ENCODE data around the gene CC2D2A. TPM values are rescaled to one million over a fixed set of nuclear protein-coding genes. Genes with fewer than 3 reads are reported as not detected.

Gene CC2D2A
- total RNA-seq = 3.3 TPM
- 3.5 TPM for polyA plus RNA-seq
- long read RNA-seq, donor 1 = 0 reads
- long read RNA-seq, donor 2 = 0 reads
- long read RNA-seq, donor 3, partial matches to known transcripts = 0 of 1 reads
- long read RNA-seq, donor 3, other reads (novel, unspliced or antisense) = 0 of 1 reads
- long read RNA-seq, donor 4, partial matches to known transcripts = 0 of 1 reads
- long read RNA-seq, donor 4, other reads (novel, unspliced or antisense) = 0 of 1 reads
- long read RNA-seq, donor 5, partial matches to known transcripts = 7 of 8 reads
- long read RNA-seq, donor 5, other reads (novel, unspliced or antisense) = 0 of 8 reads
- long read RNA-seq, donor 6, partial matches to known transcripts = 38 of 67 reads
- long read RNA-seq, donor 6, other reads (novel, unspliced or antisense) = 29 of 67 reads
- long read RNA-seq, donor 7, partial matches to known transcripts = 0 of 1 reads
- long read RNA-seq, donor 7, other reads (novel, unspliced or antisense) = 0 of 1 reads
- long read RNA-seq, donor 8 = 0 reads
- long read RNA-seq, donor 9, partial matches to known transcripts = 0 of 8 reads
- long read RNA-seq, donor 9, other reads (novel, unspliced or antisense) = 7 of 8 reads
- long read RNA-seq, donor 10 = 0 reads

DNA sequence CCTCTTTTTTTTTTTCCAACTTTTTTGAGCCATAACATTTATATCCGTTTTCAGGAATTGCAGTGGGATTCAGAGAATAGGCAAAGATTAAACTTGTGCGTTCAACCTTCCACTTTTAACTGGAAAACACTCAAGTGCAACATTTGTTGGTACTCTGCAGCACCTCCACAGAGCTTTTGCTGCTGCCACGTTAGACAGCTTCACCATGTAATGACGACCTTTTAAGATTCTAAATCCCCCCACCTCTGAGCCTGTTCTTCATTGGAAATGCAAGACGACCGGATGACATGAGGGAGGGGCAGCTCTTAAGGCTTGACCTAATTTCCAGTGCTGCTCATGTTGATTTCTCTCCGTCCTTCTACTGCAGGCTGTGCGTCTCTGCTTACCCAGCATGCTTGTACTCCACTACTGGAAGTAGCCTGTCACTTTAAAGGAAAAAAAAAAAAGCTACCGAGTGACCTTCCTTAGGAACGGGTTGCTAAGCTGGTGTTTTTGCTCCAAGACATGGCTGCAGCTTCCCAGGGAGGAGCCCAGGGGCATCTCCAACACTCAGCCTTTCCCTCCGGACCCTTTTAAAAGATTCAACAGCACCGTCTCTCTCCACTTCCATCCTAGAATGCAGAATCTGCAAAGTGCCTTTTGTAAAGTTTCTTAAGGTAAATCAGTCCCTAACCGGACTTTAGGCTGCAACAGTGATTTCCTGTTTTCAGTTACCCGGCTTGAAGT is at the start of gene CC2D2A:
Gene CC2D2A (plus strand): TSS at position 481 of the 726 bp plus-strand sequence. CDS start 6,051 bp downstream, outside the sequence.
- WGBS = 21% methylated on average over 14 of the region's 14 CpGs
- Histone ChIP-seq H3K4me1 (ENCODE audit: control insufficient read depth in 2 of 2, insufficient read depth in 2 of 2, low read length in 2 of 2) (peaks cover 0 to 7% of the 10 kb centered on the region in 2 donors), H3K27ac (ENCODE audit: low read depth in 1 of 2, low read length in 1 of 2) (no peak within 1 kb of the TSS), H3K9me3 (ENCODE audit: control insufficient read depth in 2 of 2, insufficient read depth in 1 of 2, low read length in 1 of 2) (no peaks in the 10 kb centered on the region), H3K4me3 (ENCODE audit: low read length in 2 of 2) (peak within 1 kb of the TSS in 1 of 2 donors; percentile 29), H3K27me3 (ENCODE audit: control insufficient read depth in 2 of 2, insufficient read depth in 1 of 2, low read length in 1 of 2) (no peaks in the 10 kb centered on the region), H3K36me3 (ENCODE audit: control insufficient read depth in 2 of 2, insufficient read depth in 2 of 2, low read length in 1 of 2) (no peaks in the 10 kb centered on the region)
- DNase-seq (ENCODE audit: low read depth in 6 of 9, low spot score in 9 of 9) = peak in 2 of 9 donors; percentile 30 to 53

DNA sequence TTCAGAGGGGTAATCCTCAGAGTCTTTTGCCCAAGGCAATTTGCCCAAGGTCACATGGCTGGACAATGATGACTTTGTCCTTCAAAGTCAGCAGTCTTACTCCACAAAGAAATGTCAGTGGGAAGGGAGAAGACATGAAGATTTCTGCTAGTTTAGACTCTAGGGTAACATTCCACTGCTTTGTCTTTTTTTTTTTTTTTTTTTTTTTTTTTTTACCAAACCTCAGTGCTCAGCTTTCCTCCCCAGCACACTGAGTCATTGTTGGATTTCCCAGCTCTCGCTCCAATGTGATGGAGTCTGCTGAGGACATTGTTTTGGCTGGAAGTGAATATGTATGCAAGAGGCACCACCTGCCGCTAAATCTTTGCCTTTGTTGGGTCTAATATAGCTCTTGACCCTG is 49.0 kb upstream of the CC2D2A start:
- no peak overlapping the region for H3K27ac ChIP-seq (ENCODE audit: low read depth in 1 of 2, low read length in 1 of 2)
- no peaks in the 10 kb centered on the region for H3K36me3 ChIP-seq (ENCODE audit: control insufficient read depth in 2 of 2, insufficient read depth in 2 of 2, low read length in 1 of 2)
- H3K9me3 ChIP-seq (ENCODE audit: control insufficient read depth in 2 of 2, insufficient read depth in 1 of 2, low read length in 1 of 2) = no peaks in the 10 kb centered on the region
- peaks cover 0 to 6% of the 10 kb centered on the region in 2 donors for H3K4me1 ChIP-seq (ENCODE audit: control insufficient read depth in 2 of 2, insufficient read depth in 2 of 2, low read length in 2 of 2)
- WGBS = 49% methylated on average over 2 of the region's 2 CpGs
- no peak for DNase-seq (ENCODE audit: low read depth in 6 of 9, low spot score in 9 of 9)
- H3K4me3 ChIP-seq (ENCODE audit: low read length in 2 of 2) = no peak overlapping the region
- no peaks in the 10 kb centered on the region for H3K27me3 ChIP-seq (ENCODE audit: control insufficient read depth in 2 of 2, insufficient read depth in 1 of 2, low read length in 1 of 2)

DNA sequence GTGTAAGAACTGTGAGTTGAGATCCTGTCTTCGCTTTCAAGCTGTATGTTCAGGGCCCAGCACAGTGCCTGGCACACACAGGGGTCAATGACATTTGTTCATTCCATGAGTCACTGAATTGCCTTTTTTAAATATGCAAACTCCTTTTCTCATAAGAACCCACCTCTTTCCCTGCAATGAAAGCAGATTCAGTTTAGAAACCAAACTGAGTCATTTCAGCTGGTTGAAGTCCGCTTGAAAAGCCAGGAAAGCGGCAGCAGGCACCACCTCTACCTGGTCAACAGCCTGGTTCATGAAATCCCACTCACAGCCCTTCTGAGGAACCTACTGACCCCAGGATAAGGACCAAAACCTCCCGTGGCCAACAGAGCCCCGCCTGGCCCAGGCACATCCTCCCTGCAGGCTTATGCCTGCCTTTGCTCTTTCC is 46.4 kb upstream of the CC2D2A start:
- 74% methylated on average over 5 of the region's 5 CpGs for WGBS
- no peak overlapping the region for H3K27ac ChIP-seq (ENCODE audit: low read depth in 1 of 2, low read length in 1 of 2)

DNA sequence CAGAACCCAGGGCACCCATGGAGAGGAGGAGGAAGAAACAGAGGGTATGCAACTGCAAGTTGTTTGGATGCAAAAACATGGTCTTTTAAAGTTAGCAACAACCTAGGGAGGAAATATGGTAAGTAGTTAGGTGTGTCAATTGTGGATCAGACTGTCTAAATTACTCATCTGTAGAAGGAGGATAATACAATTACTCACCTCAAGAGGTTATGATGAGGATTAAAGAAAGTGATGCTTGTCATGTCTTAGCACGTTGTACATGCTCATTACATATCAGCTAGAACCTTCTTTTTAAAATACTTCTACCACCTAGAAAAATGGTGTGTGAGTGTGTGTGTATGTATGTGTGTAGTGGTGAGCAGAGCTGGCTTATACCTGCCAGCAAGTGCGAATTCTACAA is 44.2 kb upstream of the CC2D2A start:
- Histone ChIP-seq H3K9me3 (ENCODE audit: control insufficient read depth in 2 of 2, insufficient read depth in 1 of 2, low read length in 1 of 2) (no peaks in the 10 kb centered on the region), H3K27ac (ENCODE audit: low read depth in 1 of 2, low read length in 1 of 2) (no peak overlapping the region), H3K36me3 (ENCODE audit: control insufficient read depth in 2 of 2, insufficient read depth in 2 of 2, low read length in 1 of 2) (no peaks in the 10 kb centered on the region), H3K4me3 (ENCODE audit: low read length in 2 of 2) (no peak overlapping the region), H3K27me3 (ENCODE audit: control insufficient read depth in 2 of 2, insufficient read depth in 1 of 2, low read length in 1 of 2) (no peaks in the 10 kb centered on the region), H3K4me1 (ENCODE audit: control insufficient read depth in 2 of 2, insufficient read depth in 2 of 2, low read length in 2 of 2) (no peaks in the 10 kb centered on the region)
- 96% methylated on average over 2 of the region's 2 CpGs for WGBS
- DNase-seq (ENCODE audit: low read depth in 6 of 9, low spot score in 9 of 9) = no peak

More for the DNA sequence above, 46.4 kb upstream of the CC2D2A start:
- Histone ChIP-seq H3K9me3 (ENCODE audit: control insufficient read depth in 2 of 2, insufficient read depth in 1 of 2, low read length in 1 of 2) (no peaks in the 10 kb centered on the region), H3K27me3 (ENCODE audit: control insufficient read depth in 2 of 2, insufficient read depth in 1 of 2, low read length in 1 of 2) (no peaks in the 10 kb centered on the region), H3K4me1 (ENCODE audit: control insufficient read depth in 2 of 2, insufficient read depth in 2 of 2, low read length in 2 of 2) (no peaks in the 10 kb centered on the region), H3K36me3 (ENCODE audit: control insufficient read depth in 2 of 2, insufficient read depth in 2 of 2, low read length in 1 of 2) (no peaks in the 10 kb centered on the region), H3K4me3 (ENCODE audit: low read length in 2 of 2) (no peak overlapping the region)
- no peak for DNase-seq (ENCODE audit: low read depth in 6 of 9, low spot score in 9 of 9)

DNA sequence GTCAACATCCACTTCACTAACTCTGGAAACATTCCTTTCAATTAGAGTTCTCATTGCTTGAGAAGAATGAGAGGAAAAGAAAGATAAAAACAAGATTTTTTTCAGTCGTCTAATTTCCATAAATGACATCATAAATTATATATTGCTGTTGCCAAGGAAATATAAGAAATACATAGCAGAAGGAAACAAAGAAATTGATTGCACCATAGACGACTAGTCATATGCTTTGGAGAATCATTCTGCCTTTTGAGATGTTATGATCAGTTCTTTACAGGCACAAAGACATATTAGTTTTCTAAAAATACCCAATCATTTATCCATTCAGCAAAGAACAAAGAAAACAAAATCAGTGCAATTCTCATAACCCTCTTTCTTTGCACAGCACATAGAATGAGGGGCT is 42.5 kb upstream of the CC2D2A start:
- 96% methylated on average over 2 of the region's 2 CpGs for WGBS
- no peaks in the 10 kb centered on the region for H3K36me3 ChIP-seq (ENCODE audit: control insufficient read depth in 2 of 2, insufficient read depth in 2 of 2, low read length in 1 of 2)
- no peaks in the 10 kb centered on the region for H3K4me1 ChIP-seq (ENCODE audit: control insufficient read depth in 2 of 2, insufficient read depth in 2 of 2, low read length in 2 of 2)
- H3K9me3 ChIP-seq (ENCODE audit: control insufficient read depth in 2 of 2, insufficient read depth in 1 of 2, low read length in 1 of 2) = no peaks in the 10 kb centered on the region
- no peaks in the 10 kb centered on the region for H3K27me3 ChIP-seq (ENCODE audit: control insufficient read depth in 2 of 2, insufficient read depth in 1 of 2, low read length in 1 of 2)
- H3K27ac ChIP-seq (ENCODE audit: low read depth in 1 of 2, low read length in 1 of 2) = no peak overlapping the region
- no peak overlapping the region for H3K4me3 ChIP-seq (ENCODE audit: low read length in 2 of 2)
- DNase-seq (ENCODE audit: low read depth in 6 of 9, low spot score in 9 of 9) = no peak

DNA sequence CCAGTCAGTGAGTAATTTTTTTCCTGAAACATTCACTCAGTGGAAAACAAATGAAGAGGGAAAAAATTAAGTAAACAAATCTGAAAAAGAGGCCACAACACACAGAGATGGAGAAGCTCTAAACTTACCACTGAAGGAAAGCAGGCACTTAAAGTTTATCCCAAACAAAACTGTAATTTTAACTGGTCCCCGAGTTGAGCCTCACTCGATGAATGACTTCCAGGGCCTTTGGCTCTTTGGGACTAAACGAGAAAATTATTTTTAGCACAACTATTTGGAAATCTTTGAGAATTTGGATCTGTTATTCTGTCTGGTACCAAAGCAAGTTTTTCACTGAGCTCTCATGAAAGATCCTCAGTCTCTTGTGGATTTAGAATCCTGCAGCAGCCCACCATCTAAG is 42.0 kb upstream of the CC2D2A start, which contains the start of gene C1QTNF7:
Gene C1QTNF7 (plus strand): TSS at position 333 of the 400 bp plus-strand sequence. CDS start 7,711 bp downstream, outside the sequence.
- no peak within 1 kb of the TSS for H3K4me3 ChIP-seq (ENCODE audit: low read length in 2 of 2)
- H3K36me3 ChIP-seq (ENCODE audit: control insufficient read depth in 2 of 2, insufficient read depth in 2 of 2, low read length in 1 of 2) = no peaks in the 10 kb centered on the region
- no peaks in the 10 kb centered on the region for H3K4me1 ChIP-seq (ENCODE audit: control insufficient read depth in 2 of 2, insufficient read depth in 2 of 2, low read length in 2 of 2)
- no peaks in the 10 kb centered on the region for H3K9me3 ChIP-seq (ENCODE audit: control insufficient read depth in 2 of 2, insufficient read depth in 1 of 2, low read length in 1 of 2)
- H3K27me3 ChIP-seq (ENCODE audit: control insufficient read depth in 2 of 2, insufficient read depth in 1 of 2, low read length in 1 of 2) = no peaks in the 10 kb centered on the region
- no peak for DNase-seq (ENCODE audit: low read depth in 6 of 9, low spot score in 9 of 9)
- H3K27ac ChIP-seq (ENCODE audit: low read depth in 1 of 2, low read length in 1 of 2) = no peak within 1 kb of the TSS
- 97% methylated on average over 3 of the region's 3 CpGs for WGBS

DNA sequence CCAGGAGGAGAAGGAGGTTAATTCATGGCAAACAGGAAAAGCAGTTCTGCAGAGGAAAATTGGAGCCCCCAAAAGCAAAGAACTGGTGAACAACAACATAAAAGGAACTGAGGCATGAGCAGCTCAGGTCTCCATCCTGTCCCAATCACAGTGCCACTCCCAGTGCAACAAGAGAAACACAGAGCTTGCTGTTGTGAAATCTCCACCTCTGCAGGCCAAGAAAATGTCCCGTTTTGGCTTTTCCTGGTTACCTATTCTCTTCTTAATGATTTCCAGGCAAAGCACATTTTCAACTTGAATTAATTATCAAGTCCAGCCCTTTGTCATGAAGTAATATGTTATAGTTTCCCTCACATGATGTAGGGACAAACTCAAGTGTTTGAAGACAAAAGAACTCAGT is 41.1 kb upstream of the CC2D2A start:
- WGBS = 94% methylated on average over 1 of the region's 1 CpG
- Histone ChIP-seq H3K4me3 (ENCODE audit: low read length in 2 of 2) (no peak overlapping the region), H3K4me1 (ENCODE audit: control insufficient read depth in 2 of 2, insufficient read depth in 2 of 2, low read length in 2 of 2) (no peaks in the 10 kb centered on the region), H3K27ac (ENCODE audit: low read depth in 1 of 2, low read length in 1 of 2) (no peak overlapping the region), H3K36me3 (ENCODE audit: control insufficient read depth in 2 of 2, insufficient read depth in 2 of 2, low read length in 1 of 2) (no peaks in the 10 kb centered on the region), H3K9me3 (ENCODE audit: control insufficient read depth in 2 of 2, insufficient read depth in 1 of 2, low read length in 1 of 2) (no peaks in the 10 kb centered on the region), H3K27me3 (ENCODE audit: control insufficient read depth in 2 of 2, insufficient read depth in 1 of 2, low read length in 1 of 2) (no peaks in the 10 kb centered on the region)
- DNase-seq (ENCODE audit: low read depth in 6 of 9, low spot score in 9 of 9) = no peak

DNA sequence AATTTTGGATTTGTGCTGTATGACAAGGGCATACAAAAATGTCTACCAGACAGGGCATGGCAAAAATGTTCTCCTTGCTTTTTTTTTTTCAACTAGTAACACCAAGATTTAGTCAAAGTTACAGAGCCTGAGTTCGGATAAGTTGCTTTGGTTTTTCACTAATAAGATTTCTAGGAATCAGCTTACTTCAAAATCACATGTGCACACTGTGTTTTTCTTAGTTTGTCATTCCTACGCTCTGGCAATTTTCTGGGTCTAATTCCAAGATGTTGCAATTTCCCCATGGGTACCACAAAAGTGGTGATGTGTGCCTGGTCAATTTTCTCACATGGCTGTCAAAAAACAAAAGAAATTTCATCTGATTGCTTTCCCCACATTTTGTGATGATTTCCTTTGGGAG is 35.6 kb upstream of the CC2D2A start:
- no peak overlapping the region for H3K27ac ChIP-seq (ENCODE audit: low read depth in 1 of 2, low read length in 1 of 2)
- no peaks in the 10 kb centered on the region for H3K9me3 ChIP-seq (ENCODE audit: control insufficient read depth in 2 of 2, insufficient read depth in 1 of 2, low read length in 1 of 2)
- WGBS = 93% methylated on average over 2 of the region's 2 CpGs
- no peak for DNase-seq (ENCODE audit: low read depth in 6 of 9, low spot score in 9 of 9)
- H3K4me1 ChIP-seq (ENCODE audit: control insufficient read depth in 2 of 2, insufficient read depth in 2 of 2, low read length in 2 of 2) = no peaks in the 10 kb centered on the region
- H3K36me3 ChIP-seq (ENCODE audit: control insufficient read depth in 2 of 2, insufficient read depth in 2 of 2, low read length in 1 of 2) = no peaks in the 10 kb centered on the region
- H3K4me3 ChIP-seq (ENCODE audit: low read length in 2 of 2) = no peak overlapping the region
- H3K27me3 ChIP-seq (ENCODE audit: control insufficient read depth in 2 of 2, insufficient read depth in 1 of 2, low read length in 1 of 2) = no peaks in the 10 kb centered on the region

DNA sequence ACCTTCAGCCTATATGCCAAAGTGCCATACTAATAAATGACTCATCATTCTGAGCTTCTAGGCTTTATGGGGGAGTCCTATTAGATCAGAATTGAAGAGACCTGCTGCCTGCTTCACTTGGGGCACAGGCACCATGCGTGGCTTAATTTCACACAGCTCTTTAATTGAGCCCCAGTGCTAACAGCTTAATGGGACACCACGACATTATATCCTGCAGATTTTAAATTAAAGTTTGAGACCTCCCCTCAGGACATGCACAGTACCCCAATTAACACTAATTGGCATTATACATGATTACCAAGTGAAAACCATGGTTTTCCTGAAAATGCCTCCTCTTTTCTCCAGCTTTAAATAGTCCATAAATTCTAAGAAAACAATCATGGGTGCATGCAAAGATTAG is 35.0 kb upstream of the CC2D2A start:
- Histone ChIP-seq H3K27me3 (ENCODE audit: control insufficient read depth in 2 of 2, insufficient read depth in 1 of 2, low read length in 1 of 2) (no peaks in the 10 kb centered on the region), H3K9me3 (ENCODE audit: control insufficient read depth in 2 of 2, insufficient read depth in 1 of 2, low read length in 1 of 2) (no peaks in the 10 kb centered on the region), H3K27ac (ENCODE audit: low read depth in 1 of 2, low read length in 1 of 2) (no peak overlapping the region), H3K36me3 (ENCODE audit: control insufficient read depth in 2 of 2, insufficient read depth in 2 of 2, low read length in 1 of 2) (no peaks in the 10 kb centered on the region), H3K4me3 (ENCODE audit: low read length in 2 of 2) (no peak overlapping the region), H3K4me1 (ENCODE audit: control insufficient read depth in 2 of 2, insufficient read depth in 2 of 2, low read length in 2 of 2) (no peaks in the 10 kb centered on the region)
- DNase-seq (ENCODE audit: low read depth in 6 of 9, low spot score in 9 of 9) = no peak
- WGBS = 97% methylated on average over 2 of the region's 2 CpGs
